ENCODE data around the gene ADAM19.

- no peak for TF ChIP-seq POLR2AphosphoS5 (IDR thresholded peaks at IDR 0.05; ENCODE audit: low read depth)
- no peak for TF ChIP-seq REST (IDR thresholded peaks at IDR 0.05; ENCODE audit: unreplicated experiment)
- no peak for TF ChIP-seq CTCF (conservative IDR thresholded peaks at IDR 0.05; ENCODE audit: low read depth in 2 of 2)
- no peak for TF ChIP-seq EZH2 (IDR thresholded peaks at IDR 0.05; ENCODE audit: low read depth, unreplicated experiment)
- no peak for TF ChIP-seq EZH2phosphoT487 (IDR thresholded peaks at IDR 0.05; ENCODE audit: unreplicated experiment)
- no peak for TF ChIP-seq CREB1 (CRISPR knock-in tag; IDR thresholded peaks at IDR 0.05; ENCODE audit: low read depth)
- TF ChIP-seq STAT1 (IDR thresholded peaks at IDR 0.05; ENCODE audit: unreplicated experiment), result no peak
- TF ChIP-seq ZNF462 (CRISPR knock-in tag; IDR thresholded peaks at IDR 0.05), result no peak
- TF ChIP-seq ZNF331 (CRISPR knock-in tag; IDR thresholded peaks at IDR 0.05; ENCODE audit: low read depth), result no peak
- TF ChIP-seq ZNF114 (CRISPR knock-in tag; IDR thresholded peaks at IDR 0.05), result no peak
Observed at GRCh38 chr5:157602505-157602904, 26.9 kb upstream of the ADAM19 start.

Measured in GM23338 (cell line).